HCT116 (cell line): Measurements from ENCODE around the gene AOC3.

Experiments
- CEBPB ChIP-seq: IDR thresholded peaks from 2 replicates; pipeline ENCODE4 v1.6.1; 2012; ENCODE audit warnings: low read depth
- CTCF ChIP-seq, 3 experiments: fragments of 200-600 bp in 1 of 3; sonication (generic) in 1 of 3; IDR thresholded peaks in 2 of 3; conservative IDR thresholded peaks in 1 of 3; 2 replicates each; pipeline ENCODE4 v1.5.1; 2012 to 2017; ENCODE audit warnings: low read depth in 2 of 3, low read length in 2 of 3, antibody characterized with exemption in 1 of 3, borderline replicate concordance in 1 of 3, control low read depth in 1 of 3, mild to moderate bottlenecking in 1 of 3, mixed read lengths in 1 of 3, mixed run types in 1 of 3, moderate library complexity in 1 of 3; ENCODE audit not compliant: insufficient read depth in 1 of 3
- EGR1 ChIP-seq: IDR thresholded peaks from 2 replicates; pipeline ENCODE4 v1.6.1; 2012; ENCODE audit warnings: low read depth
- ELF1 ChIP-seq: IDR thresholded peaks from 2 replicates; pipeline ENCODE4 v1.6.1; 2012; ENCODE audit warnings: low read depth, borderline replicate concordance
- EZH2 ChIP-seq: fragments of 200-600 bp; sonication (generic); IDR thresholded peaks from 2 replicates; pipeline ENCODE4 v1.6.1; 2017; ENCODE audit warnings: antibody characterized with exemption, mixed run types
- FOSL1 ChIP-seq: IDR thresholded peaks from 2 replicates; pipeline ENCODE4 v1.6.1; 2012; ENCODE audit warnings: low read depth
- JUND ChIP-seq: IDR thresholded peaks from 2 replicates; pipeline ENCODE4 v1.6.1; 2012
- MAX ChIP-seq: IDR thresholded peaks from 2 replicates; pipeline ENCODE4 v1.6.1; 2012
- POLR2A ChIP-seq: IDR thresholded peaks from 2 replicates; pipeline ENCODE4 v1.7.0; 2011; ENCODE audit warnings: borderline replicate concordance; ENCODE audit not compliant: insufficient read depth, insufficient read length; ENCODE audit errors: extremely low read depth
- POLR2AphosphoS5 ChIP-seq: IDR thresholded peaks from 2 replicates; pipeline ENCODE4 v1.6.1; 2011; ENCODE audit warnings: mild to moderate bottlenecking, low read depth, low read length, moderate library complexity
- RAD21 ChIP-seq: IDR thresholded peaks from 2 replicates; pipeline ENCODE4 v1.6.1; 2012; ENCODE audit warnings: low read depth, mild to moderate bottlenecking
- SIN3A ChIP-seq: IDR thresholded peaks from 2 replicates; pipeline ENCODE4 v1.6.1; 2012; ENCODE audit warnings: low read depth
- ZFX ChIP-seq: fragments of 450-650 bp; IDR thresholded peaks from 2 replicates; pipeline ENCODE4 v1.6.1; 2017
- TF ChIP-seq, protein P1 (sequence below): IDR thresholded peaks from 2 replicates; pipeline ENCODE4 v1.6.1; 2012; ENCODE audit warnings: low read depth

DNA sequence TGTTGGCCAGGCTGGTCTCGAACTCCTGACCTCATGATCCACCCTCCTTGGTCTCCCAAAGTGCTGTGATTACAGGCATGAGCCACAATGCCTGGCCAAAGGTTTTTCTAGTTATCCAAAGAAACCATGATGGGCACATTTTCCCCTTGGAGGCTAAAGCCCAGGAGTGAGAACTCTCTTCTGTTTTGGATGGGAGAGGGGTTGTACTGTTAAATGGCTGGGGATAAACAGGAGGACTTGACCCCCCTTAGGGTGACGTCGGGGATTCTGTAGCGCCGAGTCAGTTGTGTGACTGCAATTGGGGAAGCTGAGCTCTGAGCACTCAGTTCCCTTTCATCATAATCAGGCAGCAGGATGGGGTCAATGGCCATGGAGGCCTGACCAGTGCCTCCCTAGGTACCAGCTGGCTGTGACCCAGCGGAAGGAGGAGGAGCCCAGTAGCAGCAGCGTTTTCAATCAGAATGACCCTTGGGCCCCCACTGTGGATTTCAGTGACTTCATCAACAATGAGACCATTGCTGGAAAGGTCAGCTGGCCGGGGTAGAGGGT is 4.1 kb downstream of the AOC3 start:
- TF ChIP-seq POLR2AphosphoS5 = no peak
- no peak for TF ChIP-seq POLR2A
- TF ChIP-seq SIN3A = no peak
- TF ChIP-seq ZFX = no peak
- TF ChIP-seq CTCF (IDR thresholded peaks at IDR 0.05 in 2 of 3, conservative IDR thresholded peaks at IDR 0.05 in 1 of 3; ENCODE audit: borderline replicate concordance in 1 of 3, insufficient read depth in 1 of 3, low read depth in 2 of 3, low read length in 2 of 3) = no peak
- TF ChIP-seq RAD21 = no peak
- TF ChIP-seq EZH2 = no peak
- TF ChIP-seq JUND = no peak
- TF ChIP-seq, protein P1, sequence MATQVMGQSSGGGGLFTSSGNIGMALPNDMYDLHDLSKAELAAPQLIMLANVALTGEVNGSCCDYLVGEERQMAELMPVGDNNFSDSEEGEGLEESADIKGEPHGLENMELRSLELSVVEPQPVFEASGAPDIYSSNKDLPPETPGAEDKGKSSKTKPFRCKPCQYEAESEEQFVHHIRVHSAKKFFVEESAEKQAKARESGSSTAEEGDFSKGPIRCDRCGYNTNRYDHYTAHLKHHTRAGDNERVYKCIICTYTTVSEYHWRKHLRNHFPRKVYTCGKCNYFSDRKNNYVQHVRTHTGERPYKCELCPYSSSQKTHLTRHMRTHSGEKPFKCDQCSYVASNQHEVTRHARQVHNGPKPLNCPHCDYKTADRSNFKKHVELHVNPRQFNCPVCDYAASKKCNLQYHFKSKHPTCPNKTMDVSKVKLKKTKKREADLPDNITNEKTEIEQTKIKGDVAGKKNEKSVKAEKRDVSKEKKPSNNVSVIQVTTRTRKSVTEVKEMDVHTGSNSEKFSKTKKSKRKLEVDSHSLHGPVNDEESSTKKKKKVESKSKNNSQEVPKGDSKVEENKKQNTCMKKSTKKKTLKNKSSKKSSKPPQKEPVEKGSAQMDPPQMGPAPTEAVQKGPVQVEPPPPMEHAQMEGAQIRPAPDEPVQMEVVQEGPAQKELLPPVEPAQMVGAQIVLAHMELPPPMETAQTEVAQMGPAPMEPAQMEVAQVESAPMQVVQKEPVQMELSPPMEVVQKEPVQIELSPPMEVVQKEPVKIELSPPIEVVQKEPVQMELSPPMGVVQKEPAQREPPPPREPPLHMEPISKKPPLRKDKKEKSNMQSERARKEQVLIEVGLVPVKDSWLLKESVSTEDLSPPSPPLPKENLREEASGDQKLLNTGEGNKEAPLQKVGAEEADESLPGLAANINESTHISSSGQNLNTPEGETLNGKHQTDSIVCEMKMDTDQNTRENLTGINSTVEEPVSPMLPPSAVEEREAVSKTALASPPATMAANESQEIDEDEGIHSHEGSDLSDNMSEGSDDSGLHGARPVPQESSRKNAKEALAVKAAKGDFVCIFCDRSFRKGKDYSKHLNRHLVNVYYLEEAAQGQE = no peak
- no peak for TF ChIP-seq MAX
- TF ChIP-seq CEBPB = no peak
- no peak for TF ChIP-seq ELF1
- no peak for TF ChIP-seq EGR1
- no peak for TF ChIP-seq FOSL1
